NCI-H510A (cell line): Measurements from ENCODE around the gene TARS2.

ENCODE experiments used
- DNase-seq: peaks from one replicate; lab custom pipeline; 2025; lab: John Stamatoyannopoulos, UW

Gene TARS2

GRCh38 chr1:150508982-150509381 is 21.8 kb downstream of the TARS2 start:
- no peak for DNase-seq

- DNase-seq = peak; percentile 65
Observed at GRCh38 chr1:150511551-150511950, 24.3 kb downstream of the TARS2 start.

- no peak for DNase-seq
Observed at GRCh38 chr1:150511985-150512660, 24.9 kb downstream of the TARS2 start.

- DNase-seq = no peak
Observed at GRCh38 chr1:150512846-150513245, 25.6 kb downstream of the TARS2 start.

GRCh38 chr1:150513351-150513791 is 26.2 kb downstream of the TARS2 start:
- no peak for DNase-seq

GRCh38 chr1:150514260-150514659 is 27.0 kb downstream of the TARS2 start:
- no peak for DNase-seq

- DNase-seq = no peak
Observed at GRCh38 chr1:150514913-150515327, 27.7 kb downstream of the TARS2 start.

- peak; percentile 89 for DNase-seq
Observed at GRCh38 chr1:150515328-150516049, 28.3 kb downstream of the TARS2 start, which contains the start of gene FALEC. Gene FALEC (plus strand): TSS chr1:150515752.

GRCh38 chr1:150516050-150516591 is 28.9 kb downstream of the TARS2 start:
- DNase-seq = no peak

GRCh38 chr1:150516616-150517015 is 29.4 kb downstream of the TARS2 start:
- DNase-seq = no peak

- no peak for DNase-seq
Observed at GRCh38 chr1:150521196-150521968, 34.2 kb downstream of the TARS2 start.

- DNase-seq = no peak
Observed at GRCh38 chr1:150525348-150525747, 38.1 kb downstream of the TARS2 start.

GRCh38 chr1:150528196-150528595 is 41.0 kb downstream of the TARS2 start:
- no peak for DNase-seq

- no peak for DNase-seq
Observed at GRCh38 chr1:150529017-150529416, 41.8 kb downstream of the TARS2 start.

- no peak for DNase-seq
Observed at GRCh38 chr1:150530491-150531159, 43.4 kb downstream of the TARS2 start.

- no peak for DNase-seq
Observed at GRCh38 chr1:150532860-150533259, 45.6 kb downstream of the TARS2 start.

- no peak for DNase-seq
Observed at GRCh38 chr1:150534002-150534401, 46.8 kb downstream of the TARS2 start.

- DNase-seq = no peak
Observed at GRCh38 chr1:150535511-150536287, 48.5 kb downstream of the TARS2 start.

GRCh38 chr1:150536836-150537731 is 49.9 kb downstream of the TARS2 start:
- no peak for DNase-seq
